ENCODE data around the gene RPL18A.

- TF ChIP-seq EZH2 (IDR thresholded peaks at IDR 0.05; ENCODE audit: insufficient read depth, poor library complexity, severe bottlenecking) (no peak), EZH2phosphoT487 (IDR thresholded peaks at IDR 0.05; ENCODE audit: insufficient read depth, low read depth) (no peak)
Measured at GRCh38 chr19:17811103-17811502, 48.6 kb upstream of the RPL18A start.

All from GM23248 (cell line).